Activated CD8-positive, alpha-beta memory T cell treated with anti-CD3 and anti-CD28 coated beads, Interleukin-2, amount 10 ng/mL, durations not matched to agents 7 days and 5 days (primary cell): ENCODE results near the gene ANKRD18A. TPM values are rescaled to one million over a fixed set of nuclear protein-coding genes. Genes with fewer than 3 reads are reported as not detected.

Source experiments
- ATAC-seq: fragments of 150-1000 bp; cut with Tn5 transposase; one replicate; pipeline ENCODE4 v1.10.0; 2021; ENCODE audit warnings: moderate library complexity
- CTCF ChIA-PET: fragments of 350-600 bp; sonication (Branson Sonifier 250); formaldehyde crosslinking; loops from one replicate; lab custom pipeline; 2021; ENCODE audit warnings: antibody characterized with exemption; lab: Charles Lee
- DNase-seq: peaks from one replicate; pipeline ENCODE4 v3.0.0-alpha.2; 2020
- H3K27ac Mint-ChIP-seq: one replicate; pipeline ENCODE4 v1.8.0; 2021; ENCODE audit warnings: mild to moderate bottlenecking, mixed read lengths
- H3K27me3 Mint-ChIP-seq: one replicate; pipeline ENCODE4 v1.8.0; 2021; ENCODE audit warnings: mixed read lengths
- H3K36me3 Mint-ChIP-seq: one replicate; pipeline ENCODE4 v1.8.0; 2021; ENCODE audit warnings: mild to moderate bottlenecking, mixed read lengths
- H3K4me1 Mint-ChIP-seq: one replicate; pipeline ENCODE4 v1.8.0; 2021; ENCODE audit warnings: mixed read lengths
- H3K4me3 Mint-ChIP-seq: one replicate; pipeline ENCODE4 v1.8.0; 2021; ENCODE audit warnings: mild to moderate bottlenecking, moderate library complexity, mixed read lengths
- H3K9me3 Mint-ChIP-seq: one replicate; pipeline ENCODE4 v1.8.0; 2022; ENCODE audit warnings: low read depth, mixed read lengths
- total RNA-seq, 2 experiments: library from RNA; stranded (reverse); gene quantifications; one replicate each; pipeline ENCODE4 v1.2.3, GENCODE V29; 2021

The ANKRD18A gene
- total RNA-seq, 2 experiments from 2014 or later = 0.19 to 1.5 TPM

DNA sequence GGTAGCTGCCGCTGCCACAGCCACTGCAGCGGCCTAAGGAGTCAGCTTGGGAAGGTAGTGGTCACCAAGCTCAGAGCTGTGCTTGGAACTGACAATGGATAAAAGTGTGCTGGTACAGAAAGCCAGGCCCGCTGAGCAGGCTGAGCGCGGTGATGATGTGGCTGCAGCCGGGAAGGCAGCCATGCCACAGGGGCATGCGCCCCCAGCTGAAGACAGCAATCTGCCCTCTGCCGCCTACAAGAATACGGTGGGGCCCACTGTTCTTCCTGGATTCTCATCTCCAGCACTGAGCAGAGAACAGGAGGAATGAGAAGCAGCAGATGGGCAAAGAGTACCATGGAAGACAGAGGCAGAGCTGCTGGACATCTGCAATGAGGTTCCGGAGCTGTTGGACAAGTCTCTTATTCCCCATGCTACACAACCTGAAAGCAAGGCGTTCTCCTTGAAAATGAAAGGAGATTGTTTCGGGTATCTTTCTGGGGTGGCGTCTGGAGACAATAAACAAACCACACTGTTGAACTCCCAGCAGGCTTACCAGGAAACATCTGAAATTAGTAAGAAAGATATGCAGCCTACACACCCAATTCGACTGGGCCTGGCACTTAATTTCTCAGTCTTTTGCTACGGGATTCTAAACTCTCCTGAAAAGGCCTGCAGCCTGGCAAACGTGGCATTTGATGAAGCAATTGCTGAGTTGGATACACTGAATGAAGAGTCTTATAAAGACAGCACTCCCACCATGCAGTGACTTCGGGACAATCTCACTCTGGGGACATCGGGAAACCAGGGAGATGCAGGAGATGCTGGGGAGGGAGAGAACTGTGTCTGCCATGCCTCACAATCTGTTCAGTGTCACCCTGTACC, 22.8 kb upstream of the ANKRD18A start:
- peaks cover 2% of the 10 kb centered on the region for H3K27me3 Mint-ChIP-seq
- H3K9me3 Mint-ChIP-seq = no peaks in the 10 kb centered on the region
- no peaks in the 10 kb centered on the region for H3K36me3 Mint-ChIP-seq
- no peaks in the 10 kb centered on the region for H3K4me1 Mint-ChIP-seq
- H3K4me3 Mint-ChIP-seq = no peak overlapping the region
- ATAC-seq (no peak), DNase-seq (no peak)
- H3K27ac Mint-ChIP-seq = no peak overlapping the region
- CTCF ChIA-PET = no interaction called here

DNA sequence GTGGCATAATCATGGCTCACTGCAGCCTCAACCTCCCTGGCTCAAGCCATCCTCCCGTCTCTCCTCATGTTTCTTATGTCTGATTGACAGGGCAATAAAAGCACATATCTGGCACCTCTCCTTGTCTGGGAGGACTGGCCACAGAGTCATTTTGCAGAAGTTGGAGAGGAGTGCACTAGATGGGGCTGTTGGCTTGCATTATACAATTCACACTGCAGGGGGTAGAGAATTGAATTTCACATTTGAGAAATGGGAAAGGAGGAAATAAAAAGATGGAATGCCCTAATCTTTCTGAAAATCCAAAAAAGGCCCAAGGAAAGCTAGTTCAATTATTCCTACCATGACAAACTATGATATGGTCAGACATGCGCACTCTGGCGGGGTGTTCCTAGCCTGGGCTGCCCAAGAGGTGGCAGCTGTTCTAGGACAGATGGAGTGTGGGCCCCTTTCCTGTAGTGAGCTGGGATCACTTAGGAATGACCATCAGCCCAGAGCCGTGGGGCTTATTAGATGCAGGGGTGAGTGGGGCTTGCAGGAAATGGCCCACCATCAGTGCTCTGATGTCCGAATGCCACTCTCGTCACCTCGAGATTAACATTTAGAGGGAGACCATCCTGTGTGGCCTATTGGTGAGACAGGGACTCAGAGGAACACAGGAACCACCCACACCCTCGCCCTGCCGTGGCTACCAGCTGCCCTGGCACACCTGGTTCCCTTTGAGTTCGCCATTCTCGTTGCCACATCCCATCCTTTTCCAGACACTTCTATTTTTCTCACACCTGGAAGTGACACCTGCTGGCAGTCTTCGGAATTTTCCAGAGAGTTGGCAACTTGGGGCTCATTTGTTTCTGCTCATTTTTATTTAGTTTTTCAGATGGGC, 21.8 kb upstream of the ANKRD18A start:
- CTCF ChIA-PET = no interaction called here

DNA sequence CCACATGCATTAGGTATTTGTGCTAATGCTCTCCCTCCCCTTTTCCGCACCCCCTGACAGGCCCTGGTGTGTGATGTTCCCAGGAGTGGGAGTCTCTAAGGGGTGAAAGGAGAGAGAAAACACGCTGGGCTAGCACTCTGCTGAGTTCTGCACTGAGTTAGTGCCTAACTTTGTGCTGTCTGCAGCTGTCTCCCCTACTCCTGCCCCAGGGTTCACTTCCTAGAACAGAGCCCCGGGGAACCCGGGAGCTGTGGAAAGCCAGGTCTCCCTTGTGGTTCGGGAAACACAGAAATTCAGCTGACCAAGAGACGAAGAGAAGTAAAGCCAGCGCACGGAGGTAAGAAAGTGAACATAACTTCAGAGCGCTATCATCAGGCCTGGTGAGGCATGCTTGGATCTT, 20.7 kb upstream of the ANKRD18A start:
- no peaks in the 10 kb centered on the region for H3K36me3 Mint-ChIP-seq
- CTCF ChIA-PET = no interaction called here

More for the DNA sequence above, 21.8 kb upstream of the ANKRD18A start:
- DNase-seq (no peak), ATAC-seq (no peak)
- no peaks in the 10 kb centered on the region for H3K36me3 Mint-ChIP-seq
- H3K9me3 Mint-ChIP-seq = no peaks in the 10 kb centered on the region
- H3K4me3 Mint-ChIP-seq = no peak overlapping the region
- H3K27ac Mint-ChIP-seq = no peak overlapping the region
- H3K27me3 Mint-ChIP-seq = peaks cover 2% of the 10 kb centered on the region
- H3K4me1 Mint-ChIP-seq = no peaks in the 10 kb centered on the region

DNA sequence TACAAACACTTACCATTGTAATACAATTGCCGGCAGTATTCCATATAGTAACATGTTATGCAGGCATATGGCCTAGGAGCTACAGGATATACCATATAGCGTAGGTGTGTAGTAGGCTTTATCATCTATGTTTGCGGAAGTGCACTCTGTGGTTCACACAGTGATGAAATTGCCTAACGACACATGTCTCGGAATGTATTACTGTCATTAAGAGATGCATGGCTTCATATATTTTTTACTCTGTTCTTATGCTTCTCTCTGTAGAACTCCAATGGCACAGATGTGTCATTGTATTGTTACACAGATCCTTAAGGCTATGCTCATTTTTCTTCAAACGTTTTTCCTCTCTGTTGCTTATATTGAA, 19.2 kb upstream of the ANKRD18A start:
- Mint-ChIP-seq H3K9me3 (no peaks in the 10 kb centered on the region), H3K27ac (no peak overlapping the region), H3K4me1 (no peaks in the 10 kb centered on the region), H3K36me3 (no peaks in the 10 kb centered on the region), H3K27me3 (peaks cover 2% of the 10 kb centered on the region), H3K4me3 (no peak overlapping the region)
- CTCF ChIA-PET = no interaction called here
- ATAC-seq (no peak), DNase-seq (no peak)

More for the DNA sequence above, 20.7 kb upstream of the ANKRD18A start:
- DNase-seq (no peak), ATAC-seq (no peak)
- no peaks in the 10 kb centered on the region for H3K9me3 Mint-ChIP-seq
- peaks cover 2% of the 10 kb centered on the region for H3K27me3 Mint-ChIP-seq
- H3K4me3 Mint-ChIP-seq = no peak overlapping the region
- H3K4me1 Mint-ChIP-seq = no peaks in the 10 kb centered on the region
- H3K27ac Mint-ChIP-seq = no peak overlapping the region

DNA sequence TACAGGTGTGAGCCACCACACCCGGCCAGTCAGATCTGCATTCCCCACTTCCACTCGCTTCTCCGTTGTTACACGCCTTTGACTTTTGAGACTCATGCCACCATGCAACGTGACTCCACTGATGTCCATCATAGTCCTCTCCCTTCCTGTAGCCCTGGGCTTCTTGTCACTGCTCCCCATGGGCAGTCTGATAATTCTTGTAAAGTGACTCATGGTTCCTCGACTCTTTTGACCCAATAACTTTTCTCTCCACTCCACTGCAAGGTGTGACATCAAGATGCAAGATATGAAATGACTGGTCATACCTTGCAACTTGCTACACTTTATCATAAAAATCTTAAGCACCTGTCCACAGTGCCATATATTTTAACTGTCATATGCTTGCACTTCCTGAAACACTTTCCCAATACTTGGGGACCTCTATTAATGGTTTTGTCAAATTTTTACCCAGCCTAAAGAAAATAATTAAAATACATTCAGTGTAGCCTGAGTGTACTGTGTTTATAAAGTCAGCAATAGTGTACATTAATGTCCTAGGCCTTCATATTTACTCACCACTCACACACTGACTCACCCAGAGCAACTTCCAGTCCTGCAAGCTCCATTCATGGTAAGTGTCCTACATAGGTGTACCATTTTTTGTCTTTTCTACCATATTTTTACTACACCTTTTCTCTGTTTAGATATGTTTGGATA, 18.6 kb upstream of the ANKRD18A start:
- Mint-ChIP-seq H3K27me3 (no peaks in the 10 kb centered on the region), H3K36me3 (no peaks in the 10 kb centered on the region), H3K4me3 (no peak overlapping the region), H3K27ac (no peak overlapping the region), H3K4me1 (no peaks in the 10 kb centered on the region), H3K9me3 (no peaks in the 10 kb centered on the region)
- DNase-seq (no peak), ATAC-seq (no peak)
- CTCF ChIA-PET = no interaction called here

DNA sequence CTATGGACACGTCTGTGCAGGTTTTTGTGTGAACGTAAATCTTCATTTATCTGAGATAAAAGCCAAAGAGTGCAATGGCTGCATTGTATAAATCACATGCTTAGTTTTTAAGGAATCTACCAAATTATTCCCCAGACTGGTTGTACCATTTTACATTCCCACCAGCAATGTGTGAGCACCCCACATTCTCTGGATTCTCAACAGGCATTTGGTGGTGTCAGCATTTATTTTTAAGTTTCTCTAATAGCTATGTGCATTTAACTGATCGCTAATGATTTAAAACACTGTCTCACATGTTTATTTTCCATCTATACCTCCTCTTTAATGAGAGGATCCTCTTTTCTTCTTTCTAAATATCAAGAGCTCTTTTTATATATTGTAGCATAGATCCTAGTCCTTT, 13.9 kb upstream of the ANKRD18A start:
- no peaks in the 10 kb centered on the region for H3K36me3 Mint-ChIP-seq
- no peaks in the 10 kb centered on the region for H3K9me3 Mint-ChIP-seq
- no peaks in the 10 kb centered on the region for H3K4me1 Mint-ChIP-seq
- H3K27ac Mint-ChIP-seq = no peak overlapping the region
- ATAC-seq (no peak), DNase-seq (no peak)
- no peaks in the 10 kb centered on the region for H3K27me3 Mint-ChIP-seq
- H3K4me3 Mint-ChIP-seq = no peak overlapping the region
- CTCF ChIA-PET = no interaction called here

DNA sequence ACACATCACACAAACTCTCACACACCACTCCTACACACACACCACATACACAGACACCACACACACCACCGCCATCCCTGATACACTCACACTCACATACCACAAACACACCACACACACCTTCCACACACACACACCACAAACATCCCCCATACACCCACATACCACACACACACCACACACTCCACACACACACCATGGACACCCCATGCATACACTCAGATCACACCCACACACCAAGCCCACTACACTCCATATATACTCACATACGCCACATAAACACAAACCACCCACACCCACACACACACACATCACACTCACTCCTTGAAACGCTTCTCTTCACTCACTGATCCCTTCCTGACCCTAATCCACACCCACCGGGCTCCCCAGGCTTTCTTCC, 9.1 kb upstream of the ANKRD18A start:
- Mint-ChIP-seq H3K27ac (no peak overlapping the region), H3K4me3 (no peak overlapping the region)

DNA sequence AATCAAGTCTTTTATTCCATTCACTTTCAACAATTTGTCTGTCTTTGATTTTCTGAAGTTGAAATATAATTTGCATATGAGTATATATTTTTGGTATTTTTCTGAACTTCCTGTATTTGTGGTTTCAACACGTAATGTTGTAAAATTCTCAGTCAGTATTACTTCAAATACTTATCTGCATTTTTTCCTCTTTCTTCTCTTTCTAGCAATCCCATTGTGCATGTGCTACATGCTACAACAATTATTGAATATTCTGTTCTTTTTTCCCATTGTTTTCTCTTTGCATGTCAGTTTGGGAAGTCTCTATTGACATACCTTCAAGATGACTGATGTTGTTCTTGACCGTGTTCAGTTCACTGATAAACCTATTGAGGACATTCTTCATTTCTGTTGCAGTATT, 5.6 kb upstream of the ANKRD18A start:
- Mint-ChIP-seq H3K9me3 (peaks cover 4% of the 10 kb centered on the region), H3K4me3 (no peak overlapping the region), H3K27me3 (peaks cover 30% of the 10 kb centered on the region), H3K4me1 (peaks cover 8% of the 10 kb centered on the region), H3K36me3 (peaks cover 11% of the 10 kb centered on the region), H3K27ac (no peak overlapping the region)
- CTCF ChIA-PET = no interaction called here
- no peak for DNase-seq
- ATAC-seq = no peak

More for the DNA sequence above, 9.1 kb upstream of the ANKRD18A start:
- DNase-seq (no peak), ATAC-seq (no peak)
- Mint-ChIP-seq H3K4me1 (no peaks in the 10 kb centered on the region), H3K27me3 (peaks cover 8% of the 10 kb centered on the region), H3K9me3 (peaks cover 2% of the 10 kb centered on the region), H3K36me3 (no peaks in the 10 kb centered on the region)
- CTCF ChIA-PET = no interaction called here

DNA sequence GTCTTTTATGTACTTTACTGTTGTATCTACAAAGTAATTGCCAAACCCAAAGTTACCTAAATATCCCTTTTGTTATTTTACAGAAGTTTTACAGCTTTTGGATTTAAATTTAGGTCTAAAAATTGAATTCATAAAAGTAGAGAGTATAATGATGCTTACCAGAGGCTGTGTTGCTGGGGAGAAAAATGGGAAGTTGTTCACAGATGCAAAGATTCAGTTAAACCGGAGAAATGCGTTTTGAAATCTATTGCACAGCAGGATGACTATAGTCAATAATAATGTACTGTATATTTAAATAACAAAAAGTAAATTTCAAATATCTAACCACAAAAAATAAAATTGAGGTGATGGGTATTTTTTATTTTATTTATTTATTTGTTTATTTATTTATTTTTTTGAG, 2.6 kb upstream of the ANKRD18A start:
- Mint-ChIP-seq H3K27me3 (peaks cover 50% of the 10 kb centered on the region), H3K27ac (no peak overlapping the region), H3K4me1 (peaks cover 11% of the 10 kb centered on the region), H3K4me3 (peak overlapping the region; percentile 58), H3K9me3 (peaks cover 4% of the 10 kb centered on the region), H3K36me3 (peaks cover 11% of the 10 kb centered on the region)
- CTCF ChIA-PET = no interaction called here
- no peak for ATAC-seq
- no peak for DNase-seq

DNA sequence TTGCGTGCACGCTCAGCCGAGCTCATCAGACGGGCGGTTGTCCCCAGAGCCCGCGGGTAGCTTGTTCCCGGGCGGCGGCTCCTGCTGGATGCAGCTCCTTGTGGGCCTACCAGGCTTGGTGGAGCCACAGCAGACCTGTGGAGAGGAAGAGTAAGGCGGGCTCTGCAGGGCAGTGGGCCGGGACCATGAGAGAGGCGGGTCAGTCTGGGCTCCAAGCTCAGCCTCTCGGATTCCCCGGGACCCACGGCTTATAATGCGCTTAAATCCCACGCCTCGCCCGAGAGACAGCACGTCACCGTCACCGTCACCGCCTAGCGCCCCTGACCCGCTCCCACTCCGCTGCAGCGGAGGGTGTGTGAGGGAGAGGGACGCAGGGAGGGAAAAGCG, 1.9 kb upstream of the ANKRD18A start:
- CTCF ChIA-PET = interaction anchor here (1.5 kb wide), 1 partner anchor 82 kb away, joined by 3 read pairs; no protein-coding TSS in a partner anchor

DNA sequence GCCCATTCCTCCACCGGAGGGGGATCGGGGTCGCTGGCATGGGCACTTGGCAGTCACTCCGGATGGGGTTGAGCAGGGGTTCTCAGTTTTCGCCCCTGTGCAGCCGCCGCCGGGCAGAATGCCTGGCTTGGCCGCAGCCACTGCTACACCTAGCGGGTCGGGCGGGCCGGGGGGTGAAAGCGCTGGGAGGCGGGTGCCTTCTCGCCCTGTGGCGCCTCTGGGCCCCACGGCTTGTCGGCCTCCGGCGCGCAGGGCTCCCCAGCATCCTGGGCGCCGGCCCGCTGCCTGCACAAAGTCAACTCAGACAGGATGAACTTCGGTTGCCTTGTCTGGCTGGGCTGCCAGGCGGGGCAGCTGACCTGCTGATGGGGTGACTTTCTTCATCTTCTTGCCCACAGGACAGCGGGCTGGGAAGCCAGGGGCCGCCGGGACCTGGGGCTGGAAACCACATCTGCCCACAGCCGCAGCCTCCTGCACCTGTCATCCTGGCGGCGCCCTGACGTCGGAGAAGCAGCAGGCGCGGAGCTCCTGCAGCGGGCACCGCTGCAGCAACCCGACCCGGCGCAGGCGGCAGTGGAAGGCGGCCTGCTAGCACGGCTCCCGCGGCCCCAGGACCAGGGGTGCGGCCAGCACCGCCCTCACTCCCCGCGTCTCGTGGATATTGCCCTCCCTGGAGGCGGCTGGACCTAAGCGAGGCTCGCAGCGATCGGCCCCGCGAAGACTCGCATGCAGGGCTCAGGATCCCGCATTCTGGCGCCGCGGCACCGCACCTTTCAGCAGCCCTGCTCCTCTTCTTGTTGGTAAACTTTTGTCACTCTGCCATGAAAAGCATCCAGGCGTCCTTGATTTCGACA, 1.3 kb upstream of the ANKRD18A start:
- DNase-seq = peak; percentile 48
- Mint-ChIP-seq H3K27ac (no peak overlapping the region), H3K4me3 (peak overlapping the region; percentile 58), H3K27me3 (peaks cover 53% of the 10 kb centered on the region), H3K9me3 (peaks cover 4% of the 10 kb centered on the region), H3K4me1 (peaks cover 11% of the 10 kb centered on the region), H3K36me3 (peaks cover 11% of the 10 kb centered on the region)
- CTCF ChIA-PET = interaction anchor here (0.9 to 1.5 kb wide), 3 partner anchors 53 to 85 kb away, joined by 3 read pairs; no protein-coding TSS in a partner anchor
- ATAC-seq = peak; percentile 52

More for the DNA sequence above, 1.9 kb upstream of the ANKRD18A start:
- DNase-seq (peak; percentile 40), ATAC-seq (no peak)
- Mint-ChIP-seq H3K27ac (no peak overlapping the region), H3K27me3 (peaks cover 51% of the 10 kb centered on the region), H3K36me3 (peaks cover 11% of the 10 kb centered on the region), H3K4me3 (peak overlapping the region; percentile 58), H3K4me1 (peaks cover 11% of the 10 kb centered on the region), H3K9me3 (peaks cover 4% of the 10 kb centered on the region)

DNA sequence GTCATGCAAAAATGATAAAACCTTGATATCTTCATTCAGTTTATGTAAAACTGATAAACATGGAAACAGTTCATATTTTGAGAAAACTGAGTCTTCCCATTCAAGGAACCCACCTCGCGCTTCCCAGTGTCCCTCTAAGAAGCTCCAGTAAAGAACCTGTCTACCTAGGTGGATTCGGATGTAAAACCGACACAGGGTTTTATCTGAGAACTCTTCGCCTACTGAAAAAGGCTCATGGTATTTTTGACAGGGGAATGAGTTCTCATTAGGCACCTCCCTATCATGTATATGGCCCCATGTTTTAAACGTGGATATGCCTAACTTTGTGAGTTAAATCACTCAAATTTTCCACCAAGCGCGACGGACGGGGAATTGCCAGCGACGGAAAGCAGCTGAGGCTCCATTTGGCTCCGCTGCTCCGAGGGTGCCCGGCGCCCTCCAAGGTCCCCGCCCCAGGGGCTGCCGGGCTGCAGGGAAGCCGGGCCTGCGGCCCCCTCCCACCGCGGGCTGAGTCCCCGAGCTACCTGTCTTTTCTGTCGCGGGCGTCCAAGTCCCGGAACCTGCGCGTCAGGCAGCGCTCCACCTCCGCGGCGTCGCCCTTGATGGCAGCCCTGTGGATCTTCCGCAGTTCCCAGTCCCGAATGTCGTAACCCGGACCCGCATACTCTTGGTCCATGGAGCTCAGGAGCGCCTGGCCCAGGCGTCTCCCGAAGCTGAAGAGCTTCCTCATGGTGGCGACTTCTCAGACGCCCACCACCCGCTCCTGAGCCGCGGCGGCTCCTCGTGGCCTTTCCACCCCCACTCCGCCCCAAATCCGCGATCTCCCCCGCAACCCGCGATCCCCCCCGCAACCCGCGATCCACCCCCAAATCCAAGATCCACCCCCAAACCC, 594 bp downstream of the ANKRD18A start:
- Mint-ChIP-seq H3K9me3 (peaks cover 2% of the 10 kb centered on the region), H3K4me3 (peak overlapping the region; percentile 67), H3K27ac (no peak overlapping the region), H3K4me1 (peaks cover 11% of the 10 kb centered on the region), H3K36me3 (peaks cover 11% of the 10 kb centered on the region), H3K27me3 (peaks cover 50% of the 10 kb centered on the region)
- DNase-seq (peak; percentile 40), ATAC-seq (no peak)
- CTCF ChIA-PET = interaction anchor here (1.2 to 1.5 kb wide), 2 partner anchors 31 to 55 kb away, joined by 3 read pairs; no protein-coding TSS in a partner anchor
